Heart right ventricle (tissue), 16 donors: ENCODE measurements around the gene CARD11. TPM values are rescaled to one million over a fixed set of nuclear protein-coding genes. Genes with fewer than 3 reads are reported as not detected.

Experiments used
- ATAC-seq, 8 donors: fragments of 200-7000 bp; cut with Tn5 transposase; one replicate each; pipeline ENCODE4 v1.9.1; 2020; ENCODE audit warnings: mild to moderate bottlenecking in 8 of 8, moderate library complexity in 8 of 8, moderate number of reproducible peaks in 1 of 8
- DNase-seq, 2 donors: peaks; one replicate each; pipeline ENCODE4 v3.0.0-alpha.2; 2020
- H3K27ac ChIP-seq, 10 donors: fragments of 200-600 bp; sonication (generic) in 2 of 10; one replicate each; pipeline versions ENCODE4 v1.5.0 to v1.8.0; 2020 to 2022; ENCODE audit warnings: mild to moderate bottlenecking in 3 of 10
- H3K27me3 ChIP-seq, 7 donors: fragments of 200-600 bp; one replicate each; pipeline ENCODE4 v1.8.0; 2021 to 2022; ENCODE audit warnings: mild to moderate bottlenecking in 2 of 7
- H3K36me3 ChIP-seq, 9 donors: fragments of 200-600 bp; sonication (generic) in 1 of 9; one replicate each; pipeline versions ENCODE4 v1.5.0 to v1.8.0; 2020 to 2022; ENCODE audit warnings: mild to moderate bottlenecking in 2 of 9
- H3K4me1 ChIP-seq, 9 donors: fragments of 200-600 bp; sonication (generic) in 1 of 9; one replicate each; pipeline versions ENCODE4 v1.5.0 to v1.8.0; 2020 to 2022; ENCODE audit warnings: mild to moderate bottlenecking in 4 of 9
- H3K4me3 ChIP-seq, 10 donors: fragments of 200-600 bp; sonication (generic) in 2 of 10; one replicate each; pipeline versions ENCODE4 v1.5.0 to v1.8.0; 2020 to 2022; ENCODE audit warnings: mild to moderate bottlenecking in 7 of 10, moderate library complexity in 2 of 10
- H3K9me3 ChIP-seq, 11 donors: fragments of 200-600 bp in 10 of 11; sonication (generic) in 2 of 11; one replicate each; pipeline versions ENCODE4 v1.5.0 to v1.8.0; 2013 to 2022; ENCODE audit warnings: mild to moderate bottlenecking in 2 of 11, control low read depth in 1 of 11, moderate library complexity in 1 of 11
- WGBS, 2 donors: extraction: QIAGEN DNeasy Blood & Tissue Kit; methylation state at CpG; one replicate each; pipeline ENCODE4 v1.1.7; 2013; ENCODE audit warnings: inconsistent platforms in 1 of 2; 5-methylcytosine and 5-hydroxymethylcytosine counted together
- intact Hi-C, 10 donors: fragments of 100-400 bp; cut with DNase I; formaldehyde crosslinking; loops; one replicate each; pipeline versions ENCODE4 v1.11.1 to v1.14.2; 2022
- polyA plus RNA-seq, 2 donors: library from polyadenylated mRNA; stranded (reverse); fragments of 200-250 nt; gene quantifications; one replicate each; pipeline ENCODE4 v1.2.3, GENCODE V29; 2013
- total RNA-seq, 10 donors: library from RNA; stranded (reverse); fragmentation: NEBNext Ultra II Directional in 3 of 10; extraction: Animal tissue kit (Norgen Biotek cat#: 25700) in 3 of 10; gene quantifications; one replicate each; pipeline versions ENCODE4 v1.2.1 to v1.2.4, GENCODE V29; 2021 to 2023
- TF ChIP-seq, protein P1 (sequence below), 9 donors: fragments of 200-600 bp; sonication (generic) in 2 of 9; IDR thresholded peaks; one replicate each; pipeline versions ENCODE4 v1.5.0 to v1.8.0; 2021 to 2022; ENCODE audit warnings: antibody characterized with exemption in 9 of 9, mild to moderate bottlenecking in 5 of 9, moderate library complexity in 1 of 9
- donor health status: Arrhythmogenic right ventricular cardiomyopathy.
- donor health status: ischemic (EF 13 %, LVEDD 7.1; RV severe dilation, severe dysfunction).
- donor health status: healthy with polysubstance abuse.
- donor health status: DM: no; HTN: yes; CAD: no.
- donor health status: DM: no; HTN: no; CAD: no.
- donor health status: ischemic (EF 25% LVEDD 6.9; RV normal size, moderate dysfunction).
- donor health status: ischemic (EF 25% LVEDD 5.7; RV mildly dilated, moderate dysfunction).
- donor health status: healthy.
- donor health status: DM: yes; HTN: yes; CAD: no.
- donor health status: Ischemic cardiomyopathy.
- donor health status: ischemic (EF 35%, LVEDD 5.7; RV mildly dilated, moderate dysfunction).
- donor health status: nonischemic (EF 11% LVEDD 7.7; RV severe dilation, severe dysfunction).
- donor health status: DM: yes; HTN: yes; CAD: no.
- donor health status: PGD.
- donor health status: ischemic (EF 29% LVEDD 5.4; RV normal size, mild dysfunction).
- donor health status: nonischemic (EF 23%, LVEDD 6.1; RV moderate dilation, normal function).

The CARD11 gene
- total and polyA plus RNA-seq, 12 donors: 0.14 to 1.7 (median 0.30) TPM; not detected in 1

DNA sequence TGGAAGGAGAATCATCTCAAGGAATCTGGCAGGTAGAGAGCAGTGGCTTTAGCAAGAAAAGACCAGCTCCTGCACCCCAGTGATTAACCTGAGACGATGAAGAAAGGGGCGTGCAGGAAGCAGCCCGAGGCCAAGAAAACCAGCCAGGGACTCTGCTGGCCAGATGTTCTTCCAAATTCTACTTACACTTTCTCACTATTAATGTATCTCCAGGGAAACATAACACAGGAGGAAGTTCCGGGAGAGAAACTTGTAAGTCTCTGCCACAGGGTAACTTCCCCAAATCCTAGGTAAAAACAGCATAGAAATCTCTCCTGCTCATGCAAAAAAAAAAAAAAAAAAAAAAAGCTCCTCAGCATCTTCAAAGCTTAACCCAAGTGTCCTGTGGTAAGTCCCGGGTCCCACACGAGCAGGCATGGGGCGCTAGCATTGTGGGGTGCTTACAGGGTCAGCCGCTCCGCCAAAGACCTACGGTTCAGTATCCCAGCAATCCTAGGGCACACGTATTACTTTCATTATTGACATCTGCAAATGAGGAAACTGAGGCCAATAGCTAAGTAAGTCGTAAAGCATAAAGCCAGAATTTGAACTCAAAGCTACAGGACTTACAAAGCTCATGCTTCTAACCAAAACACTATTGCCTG lies 102.3 kb downstream of the CARD11 start:
- 84 to 87% methylated on average over 12 of the region's 12 CpGs for WGBS, 2 donors
- intact Hi-C loops: no loop called here
- H3K4me1 ChIP-seq: peaks cover 0 to 6% (median 0%) of the 10 kb centered on the region in 9 donors
- H3K27ac ChIP-seq: no peak overlapping the region
- no peaks in the 10 kb centered on the region for H3K36me3 ChIP-seq
- H3K4me3 ChIP-seq: no peak overlapping the region
- H3K9me3 ChIP-seq: no peaks in the 10 kb centered on the region
- ATAC-seq (no peak), DNase-seq (no peak)
- TF ChIP-seq, protein P1, sequence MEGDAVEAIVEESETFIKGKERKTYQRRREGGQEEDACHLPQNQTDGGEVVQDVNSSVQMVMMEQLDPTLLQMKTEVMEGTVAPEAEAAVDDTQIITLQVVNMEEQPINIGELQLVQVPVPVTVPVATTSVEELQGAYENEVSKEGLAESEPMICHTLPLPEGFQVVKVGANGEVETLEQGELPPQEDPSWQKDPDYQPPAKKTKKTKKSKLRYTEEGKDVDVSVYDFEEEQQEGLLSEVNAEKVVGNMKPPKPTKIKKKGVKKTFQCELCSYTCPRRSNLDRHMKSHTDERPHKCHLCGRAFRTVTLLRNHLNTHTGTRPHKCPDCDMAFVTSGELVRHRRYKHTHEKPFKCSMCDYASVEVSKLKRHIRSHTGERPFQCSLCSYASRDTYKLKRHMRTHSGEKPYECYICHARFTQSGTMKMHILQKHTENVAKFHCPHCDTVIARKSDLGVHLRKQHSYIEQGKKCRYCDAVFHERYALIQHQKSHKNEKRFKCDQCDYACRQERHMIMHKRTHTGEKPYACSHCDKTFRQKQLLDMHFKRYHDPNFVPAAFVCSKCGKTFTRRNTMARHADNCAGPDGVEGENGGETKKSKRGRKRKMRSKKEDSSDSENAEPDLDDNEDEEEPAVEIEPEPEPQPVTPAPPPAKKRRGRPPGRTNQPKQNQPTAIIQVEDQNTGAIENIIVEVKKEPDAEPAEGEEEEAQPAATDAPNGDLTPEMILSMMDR (IDR thresholded peaks at IDR 0.05): no peak
- peaks cover 0 to 45% (median 21%) of the 10 kb centered on the region in 7 donors for H3K27me3 ChIP-seq

DNA sequence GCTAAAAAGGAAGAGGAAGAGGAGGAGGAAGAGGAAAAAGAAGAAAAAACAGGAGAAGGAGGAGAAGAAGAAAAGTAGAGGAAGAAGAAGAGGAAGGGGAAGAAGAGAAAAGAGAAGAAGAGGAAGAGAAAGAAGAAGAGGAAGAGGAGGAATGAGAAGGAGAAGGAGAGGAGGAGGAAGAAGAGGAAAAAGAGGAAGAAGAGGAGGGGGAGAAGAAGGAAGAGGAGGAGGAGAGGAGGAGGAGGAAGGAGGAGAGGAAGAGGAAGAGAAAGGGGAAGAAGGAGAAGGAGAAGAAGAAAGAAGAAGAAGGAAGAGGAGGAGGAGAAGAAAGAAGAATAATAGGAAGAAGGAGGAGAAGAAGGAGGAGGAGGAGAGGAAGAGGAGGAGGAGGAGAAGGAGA lies 103.2 kb downstream of the CARD11 start:
- TF ChIP-seq, protein P1 (IDR thresholded peaks at IDR 0.05): no peak
- Histone ChIP-seq H3K4me1 (peaks cover 0 to 6% (median 0%) of the 10 kb centered on the region in 9 donors), H3K27ac (no peak overlapping the region), H3K4me3 (no peak overlapping the region), H3K36me3 (no peaks in the 10 kb centered on the region), H3K27me3 (peaks cover 0 to 44% (median 21%) of the 10 kb centered on the region in 7 donors), H3K9me3 (no peaks in the 10 kb centered on the region)
- ATAC-seq (no peak), DNase-seq (no peak)
- intact Hi-C loops: no loop called here

DNA sequence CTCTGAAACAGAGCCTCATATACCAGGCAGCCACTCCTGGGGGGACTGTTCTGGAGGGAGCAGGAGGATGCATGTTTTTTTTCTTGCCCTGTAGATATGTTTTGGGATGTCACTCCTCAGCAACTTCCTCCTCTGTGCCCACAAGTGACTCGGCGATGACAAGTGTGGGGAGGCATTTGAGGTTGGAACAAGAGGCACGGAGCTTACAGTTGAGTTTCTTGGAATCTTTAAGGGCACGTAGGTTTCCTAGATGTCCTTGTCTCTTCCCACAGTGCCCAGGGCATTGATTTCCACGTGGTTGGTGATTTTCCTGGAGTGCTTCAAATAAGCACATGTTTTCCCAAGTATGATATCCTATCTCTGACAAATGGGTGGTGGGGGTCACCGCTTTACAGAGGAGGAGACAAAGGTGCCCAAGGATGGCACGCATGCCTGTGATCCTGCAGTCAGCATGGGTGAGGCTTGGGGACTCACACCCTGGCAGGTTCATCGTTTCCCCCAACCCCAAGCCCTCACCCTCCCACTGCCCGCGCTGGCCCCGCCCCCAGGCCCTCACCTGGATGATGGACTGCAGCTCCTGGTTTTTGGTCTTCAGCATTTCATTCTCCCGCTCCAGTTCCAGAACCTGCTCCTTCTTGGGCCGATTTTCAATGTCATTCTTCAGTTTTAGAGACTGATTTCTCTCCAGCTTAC lies 104.3 kb downstream of the CARD11 start:
- DNase-seq (no peak), ATAC-seq (no peak)
- WGBS, 2 donors: 73 to 75% methylated on average over 13 of the region's 13 CpGs
- Histone ChIP-seq H3K4me1 (peaks cover 0 to under 1% (median 0%) of the 10 kb centered on the region in 9 donors), H3K36me3 (no peaks in the 10 kb centered on the region), H3K27me3 (peaks cover 0 to 47% (median 25%) of the 10 kb centered on the region in 7 donors), H3K27ac (no peak overlapping the region), H3K9me3 (no peaks in the 10 kb centered on the region), H3K4me3 (no peak overlapping the region)
- TF ChIP-seq, protein P1 (IDR thresholded peaks at IDR 0.05): no peak
- intact Hi-C loops: no loop called here

DNA sequence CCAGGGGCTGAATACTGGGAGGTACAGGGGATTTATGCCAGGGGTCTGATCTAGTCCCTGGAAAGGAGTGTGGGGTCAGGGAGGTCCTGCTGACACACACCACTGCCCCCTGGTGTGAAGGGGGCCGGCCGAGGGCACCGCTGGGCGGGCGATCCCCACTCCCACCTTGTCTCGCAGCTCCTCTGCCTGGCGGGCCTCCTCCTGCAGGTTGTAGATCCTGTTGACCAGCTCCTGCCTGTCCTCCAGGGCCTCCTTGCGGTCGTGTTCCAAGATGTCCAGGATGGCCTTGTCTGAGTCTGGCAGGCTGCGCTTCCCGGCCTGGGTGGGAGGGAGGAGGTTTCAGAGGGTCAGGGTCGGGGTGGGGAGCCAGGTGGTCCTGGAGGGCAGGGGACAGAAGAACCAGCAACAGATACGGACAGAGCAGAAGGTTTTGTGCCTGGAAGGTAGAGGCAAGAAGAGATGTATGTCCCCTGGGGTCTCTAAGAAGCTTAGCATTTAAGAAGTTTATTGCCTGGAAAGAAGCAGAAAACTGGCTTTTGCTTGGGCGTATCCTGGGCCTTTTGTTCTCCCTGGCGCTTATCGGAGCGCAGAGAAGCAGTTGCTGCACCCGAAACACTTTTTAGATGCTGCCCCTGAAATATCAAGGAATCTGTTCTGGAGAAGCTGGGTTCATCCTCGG lies 105.0 kb downstream of the CARD11 start:
- no peak overlapping the region for H3K4me3 ChIP-seq
- H3K27me3 ChIP-seq: peaks cover 0 to 53% (median 28%) of the 10 kb centered on the region in 7 donors
- WGBS, 2 donors: 69 to 71% methylated on average over 19 of the region's 19 CpGs
- TF ChIP-seq, protein P1 (IDR thresholded peaks at IDR 0.05): no peak
- no peaks in the 10 kb centered on the region for H3K36me3 ChIP-seq
- no peaks in the 10 kb centered on the region for H3K9me3 ChIP-seq
- no peak overlapping the region for H3K27ac ChIP-seq
- DNase-seq (no peak), ATAC-seq (no peak)
- no peaks in the 10 kb centered on the region for H3K4me1 ChIP-seq
- intact Hi-C loops: no loop called here
